HepG2 (cell line): ENCODE measurements around the gene KDM8. TPM values are rescaled to one million over a fixed set of nuclear protein-coding genes. Genes with fewer than 3 reads are reported as not detected.

Source experiments
- DNMT3B ChIP-seq: conservative IDR thresholded peaks from 2 replicates; pipeline ENCODE4 v1.6.1; 2016; ENCODE audit warnings: missing biosample characterization, control low read depth
- FOSL1 ChIP-seq: sonication (generic); formaldehyde crosslinking; IDR thresholded peaks from 2 replicates; pipeline ENCODE4 v1.9.0; 2021; ENCODE audit warnings: missing genetic modification reagents, borderline replicate concordance
- NKX3-1 ChIP-seq: sonication (generic); formaldehyde crosslinking; IDR thresholded peaks from 2 replicates; pipeline ENCODE4 v1.5.0; 2020; ENCODE audit warnings: missing genetic modification reagents
- NR2F1 ChIP-seq, 2 experiments: fragments of 450-650 bp in 1 of 2; formaldehyde crosslinking in 1 of 2; IDR thresholded peaks; 2 replicates each; pipeline versions ENCODE4 v1.5.0 to v1.6.1; 2016 to 2020; ENCODE audit warnings: mild to moderate bottlenecking in 1 of 2, missing compliant biosample characterization in 1 of 2, missing genetic modification reagents in 1 of 2, moderate library complexity in 1 of 2
- PCBP1 ChIP-seq: fragments of 200-400 bp; formaldehyde crosslinking; IDR thresholded peaks from 2 replicates; pipeline ENCODE4 v1.6.1; 2017; ENCODE audit warnings: mild to moderate bottlenecking, low read depth, low read length, borderline replicate concordance
- ZBTB49 ChIP-seq: sonication (generic); formaldehyde crosslinking; IDR thresholded peaks from 2 replicates; pipeline ENCODE4 v1.4.0; 2020; ENCODE audit warnings: missing genetic modification reagents, borderline replicate concordance
- ZBTB8A ChIP-seq: sonication (generic); formaldehyde crosslinking; IDR thresholded peaks from 2 replicates; pipeline ENCODE4 v1.4.0; 2020; ENCODE audit warnings: mild to moderate bottlenecking, low read depth, missing genetic modification reagents, borderline replicate concordance
- ZNF674 ChIP-seq: sonication (generic); formaldehyde crosslinking; IDR thresholded peaks from 2 replicates; pipeline ENCODE4 v1.5.0; 2020; ENCODE audit warnings: low read depth, mild to moderate bottlenecking, missing genetic modification reagents
- polyA plus RNA-seq, 8 experiments: library from polyadenylated mRNA; depleted of rRNA in 3 of 8; stranded (reverse) in 7 of 8; unstranded in 1 of 8; fragments of >200 nt; fragmentation: Illumina TruSeq in 4 of 8; extraction: Trizol in 4 of 8; gene quantifications; 2 replicates each; pipeline versions ENCODE4 v1.2.1 to v1.2.3, GENCODE V29; 2011 to 2016; ENCODE audit warnings: low read depth in 4 of 8, missing spikeins in 1 of 8, mixed read lengths in 1 of 8; ENCODE audit not compliant: insufficient read depth in 1 of 8
- total RNA-seq, 5 experiments: library from RNA; depleted of rRNA; stranded (reverse); fragments of >200 nt; fragmentation: Illumina TruSeq; extraction: Trizol; gene quantifications; 2 replicates each; pipeline ENCODE4 v1.2.3, GENCODE V29; 2016; ENCODE audit warnings: low read depth in 1 of 5
- TF ChIP-seq, protein P1 (sequence below): sonication (generic); formaldehyde crosslinking; IDR thresholded peaks from 2 replicates; pipeline ENCODE4 v1.4.0; 2020; ENCODE audit warnings: missing genetic modification reagents
- TF ChIP-seq, protein P2 (sequence below): sonication (generic); formaldehyde crosslinking; conservative IDR thresholded peaks from 2 replicates; pipeline ENCODE4 v1.8.1; 2023; ENCODE audit warnings: missing genetic modification reagents
- TF ChIP-seq, protein P3 (sequence below): sonication (generic); formaldehyde crosslinking; IDR thresholded peaks from 2 replicates; pipeline ENCODE4 v1.8.1; 2023; ENCODE audit warnings: mild to moderate bottlenecking, missing genetic modification reagents

Gene KDM8
- total and polyA plus RNA-seq, 2 of the 13 experiments (the other 11 are each of a cell fraction or from before 2014, with no cell fraction given), result 3.3 to 8.6 TPM

DNA sequence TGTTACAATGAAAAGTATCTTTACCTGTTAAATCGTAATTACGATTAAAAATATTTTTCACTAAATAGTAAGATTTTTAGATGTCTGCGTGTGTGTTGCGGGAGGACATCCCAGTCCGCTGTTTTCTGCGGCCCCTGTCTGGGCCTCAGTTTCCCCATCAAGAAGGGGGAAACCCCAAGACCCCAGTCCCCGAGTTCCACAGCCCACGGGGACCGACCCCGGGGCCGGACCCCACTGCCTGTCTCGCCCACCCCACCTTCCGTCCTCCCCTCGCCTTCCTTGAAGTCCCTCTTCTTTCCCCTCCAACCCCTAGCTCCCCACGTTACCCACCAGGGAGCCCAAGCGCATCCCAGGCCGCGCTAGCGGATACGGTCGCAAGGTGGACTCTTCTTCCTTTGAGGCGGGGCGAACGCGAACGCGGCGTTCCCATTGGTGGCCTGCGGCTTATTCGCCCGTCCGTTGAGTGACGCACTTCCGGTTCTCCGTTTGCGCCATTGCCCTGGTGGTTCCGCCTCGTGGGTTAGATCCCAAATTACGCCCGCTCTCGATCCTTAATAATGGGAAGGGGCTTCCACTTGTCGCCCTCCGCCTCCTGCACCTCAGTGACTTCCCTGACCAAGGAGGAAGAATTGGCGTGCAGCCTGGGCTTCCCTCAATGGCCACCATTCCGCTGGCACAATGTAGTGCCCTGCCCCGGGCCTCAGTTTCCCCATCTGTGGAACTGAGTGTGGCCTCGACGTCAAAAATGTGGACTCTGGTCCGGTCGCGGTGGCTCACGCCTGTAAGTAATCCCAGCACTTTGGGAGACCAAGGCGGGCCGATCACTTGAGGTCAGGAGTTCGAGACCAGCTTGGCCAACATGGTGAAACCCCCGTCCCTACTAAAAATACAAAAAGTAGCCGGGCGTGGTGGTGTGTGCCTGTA is 65.3 kb downstream of the KDM8 start, which contains the start of gene NSMCE1 (continued):
- TF ChIP-seq ZBTB49, result 0 out of 2 replicates have a peak, but pooled peaks have one; percentile 12
- TF ChIP-seq, protein P1, sequence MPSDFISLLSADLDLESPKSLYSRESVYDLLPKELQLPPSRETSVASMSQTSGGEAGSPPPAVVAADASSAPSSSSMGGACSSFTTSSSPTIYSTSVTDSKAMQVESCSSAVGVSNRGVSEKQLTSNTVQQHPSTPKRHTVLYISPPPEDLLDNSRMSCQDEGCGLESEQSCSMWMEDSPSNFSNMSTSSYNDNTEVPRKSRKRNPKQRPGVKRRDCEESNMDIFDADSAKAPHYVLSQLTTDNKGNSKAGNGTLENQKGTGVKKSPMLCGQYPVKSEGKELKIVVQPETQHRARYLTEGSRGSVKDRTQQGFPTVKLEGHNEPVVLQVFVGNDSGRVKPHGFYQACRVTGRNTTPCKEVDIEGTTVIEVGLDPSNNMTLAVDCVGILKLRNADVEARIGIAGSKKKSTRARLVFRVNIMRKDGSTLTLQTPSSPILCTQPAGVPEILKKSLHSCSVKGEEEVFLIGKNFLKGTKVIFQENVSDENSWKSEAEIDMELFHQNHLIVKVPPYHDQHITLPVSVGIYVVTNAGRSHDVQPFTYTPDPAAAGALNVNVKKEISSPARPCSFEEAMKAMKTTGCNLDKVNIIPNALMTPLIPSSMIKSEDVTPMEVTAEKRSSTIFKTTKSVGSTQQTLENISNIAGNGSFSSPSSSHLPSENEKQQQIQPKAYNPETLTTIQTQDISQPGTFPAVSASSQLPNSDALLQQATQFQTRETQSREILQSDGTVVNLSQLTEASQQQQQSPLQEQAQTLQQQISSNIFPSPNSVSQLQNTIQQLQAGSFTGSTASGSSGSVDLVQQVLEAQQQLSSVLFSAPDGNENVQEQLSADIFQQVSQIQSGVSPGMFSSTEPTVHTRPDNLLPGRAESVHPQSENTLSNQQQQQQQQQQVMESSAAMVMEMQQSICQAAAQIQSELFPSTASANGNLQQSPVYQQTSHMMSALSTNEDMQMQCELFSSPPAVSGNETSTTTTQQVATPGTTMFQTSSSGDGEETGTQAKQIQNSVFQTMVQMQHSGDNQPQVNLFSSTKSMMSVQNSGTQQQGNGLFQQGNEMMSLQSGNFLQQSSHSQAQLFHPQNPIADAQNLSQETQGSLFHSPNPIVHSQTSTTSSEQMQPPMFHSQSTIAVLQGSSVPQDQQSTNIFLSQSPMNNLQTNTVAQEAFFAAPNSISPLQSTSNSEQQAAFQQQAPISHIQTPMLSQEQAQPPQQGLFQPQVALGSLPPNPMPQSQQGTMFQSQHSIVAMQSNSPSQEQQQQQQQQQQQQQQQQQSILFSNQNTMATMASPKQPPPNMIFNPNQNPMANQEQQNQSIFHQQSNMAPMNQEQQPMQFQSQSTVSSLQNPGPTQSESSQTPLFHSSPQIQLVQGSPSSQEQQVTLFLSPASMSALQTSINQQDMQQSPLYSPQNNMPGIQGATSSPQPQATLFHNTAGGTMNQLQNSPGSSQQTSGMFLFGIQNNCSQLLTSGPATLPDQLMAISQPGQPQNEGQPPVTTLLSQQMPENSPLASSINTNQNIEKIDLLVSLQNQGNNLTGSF (CRISPR knock-in tag), result peak; percentile 90; the same call in 1 of the 2 replicates
- 0 out of 2 replicates have a peak, but pooled peaks have one; percentile 27 for TF ChIP-seq DNMT3B
- peak; percentile 79; the same call in 1 of the 2 replicates for TF ChIP-seq NKX3-1 (CRISPR knock-in tag)
- TF ChIP-seq, protein P2, sequence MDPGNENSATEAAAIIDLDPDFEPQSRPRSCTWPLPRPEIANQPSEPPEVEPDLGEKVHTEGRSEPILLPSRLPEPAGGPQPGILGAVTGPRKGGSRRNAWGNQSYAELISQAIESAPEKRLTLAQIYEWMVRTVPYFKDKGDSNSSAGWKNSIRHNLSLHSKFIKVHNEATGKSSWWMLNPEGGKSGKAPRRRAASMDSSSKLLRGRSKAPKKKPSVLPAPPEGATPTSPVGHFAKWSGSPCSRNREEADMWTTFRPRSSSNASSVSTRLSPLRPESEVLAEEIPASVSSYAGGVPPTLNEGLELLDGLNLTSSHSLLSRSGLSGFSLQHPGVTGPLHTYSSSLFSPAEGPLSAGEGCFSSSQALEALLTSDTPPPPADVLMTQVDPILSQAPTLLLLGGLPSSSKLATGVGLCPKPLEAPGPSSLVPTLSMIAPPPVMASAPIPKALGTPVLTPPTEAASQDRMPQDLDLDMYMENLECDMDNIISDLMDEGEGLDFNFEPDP, result 0 out of 2 replicates have a peak, but pooled peaks have one; percentile 57
- TF ChIP-seq FOSL1 (CRISPR knock-in tag), result no peak; the same call in 1 of the 2 replicates
- TF ChIP-seq NR2F1 (CRISPR knock-in tag; IDR thresholded peaks at IDR 0.05), result 0 out of 4 replicates have a peak, but pooled peaks of 1 of the 2 experiments have one; percentile 18
- TF ChIP-seq PCBP1, result peak; percentile 99
- no peak for TF ChIP-seq ZBTB8A
- TF ChIP-seq ZNF674 (CRISPR knock-in tag), result no peak
- TF ChIP-seq, protein P3, sequence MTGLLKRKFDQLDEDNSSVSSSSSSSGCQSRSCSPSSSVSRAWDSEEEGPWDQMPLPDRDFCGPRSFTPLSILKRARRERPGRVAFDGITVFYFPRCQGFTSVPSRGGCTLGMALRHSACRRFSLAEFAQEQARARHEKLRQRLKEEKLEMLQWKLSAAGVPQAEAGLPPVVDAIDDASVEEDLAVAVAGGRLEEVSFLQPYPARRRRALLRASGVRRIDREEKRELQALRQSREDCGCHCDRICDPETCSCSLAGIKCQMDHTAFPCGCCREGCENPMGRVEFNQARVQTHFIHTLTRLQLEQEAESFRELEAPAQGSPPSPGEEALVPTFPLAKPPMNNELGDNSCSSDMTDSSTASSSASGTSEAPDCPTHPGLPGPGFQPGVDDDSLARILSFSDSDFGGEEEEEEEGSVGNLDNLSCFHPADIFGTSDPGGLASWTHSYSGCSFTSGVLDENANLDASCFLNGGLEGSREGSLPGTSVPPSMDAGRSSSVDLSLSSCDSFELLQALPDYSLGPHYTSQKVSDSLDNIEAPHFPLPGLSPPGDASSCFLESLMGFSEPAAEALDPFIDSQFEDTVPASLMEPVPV (CRISPR knock-in tag), result peak; percentile 60
